Mesendoderm (in vitro differentiated cells): Measurements from ENCODE around the gene RHBDF2.

Experiments
- DNase-seq: peaks from one replicate; pipeline ENCODE4 v3.0.0; 2013
- H2AK5ac ChIP-seq: 2 replicates; pipeline ENCODE4 v1.6.1; 2013; ENCODE audit warnings: low read length, inconsistent platforms
- H2BK120ac ChIP-seq: 2 replicates; pipeline ENCODE4 v1.6.1; 2013; ENCODE audit warnings: low read depth, mild to moderate bottlenecking, low read length, moderate library complexity, mixed read lengths
- H2BK15ac ChIP-seq: replicated peaks from 2 replicates; pipeline ENCODE4 v1.6.1; 2013; ENCODE audit warnings: low read depth, mild to moderate bottlenecking, moderate library complexity
- H2BK5ac ChIP-seq: 2 replicates; pipeline ENCODE4 v1.6.1; 2013; ENCODE audit warnings: low read length, inconsistent platforms
- H3K18ac ChIP-seq: 2 replicates; pipeline ENCODE4 v1.6.1; 2013; ENCODE audit warnings: mild to moderate bottlenecking, low read length, mixed read lengths
- H3K23ac ChIP-seq: one replicate; pipeline ENCODE4 v1.6.1; 2013; ENCODE audit warnings: low read length
- H3K27ac ChIP-seq: 2 replicates; pipeline ENCODE4 v1.5.1; 2013; ENCODE audit warnings: low read depth, mild to moderate bottlenecking, inconsistent platforms, low read length, moderate library complexity
- H3K27me3 ChIP-seq: 2 replicates; pipeline ENCODE4 v1.6.1; 2013; ENCODE audit warnings: low read length, control low read depth, mild to moderate bottlenecking, inconsistent platforms; ENCODE audit not compliant: insufficient read depth, poor library complexity
- H3K36me3 ChIP-seq: 2 replicates; pipeline ENCODE4 v1.6.1; 2013; ENCODE audit warnings: low read length, inconsistent platforms; ENCODE audit not compliant: control insufficient read depth, insufficient read depth
- H3K4ac ChIP-seq: one replicate; pipeline ENCODE4 v1.6.1; 2013; ENCODE audit warnings: low read depth, mild to moderate bottlenecking, low read length, moderate library complexity
- H3K4me1 ChIP-seq: 2 replicates; pipeline ENCODE4 v1.6.1; 2013; ENCODE audit warnings: low read depth, low read length, inconsistent platforms; ENCODE audit not compliant: control insufficient read depth
- H3K4me2 ChIP-seq: 2 replicates; pipeline ENCODE4 v1.6.1; 2013; ENCODE audit warnings: low read length
- H3K4me3 ChIP-seq: 2 replicates; pipeline ENCODE4 v1.5.1; 2013; ENCODE audit warnings: mild to moderate bottlenecking, low read length
- H3K56ac ChIP-seq: one replicate; pipeline ENCODE4 v1.6.1; 2013; ENCODE audit warnings: low read length
- H3K79me1 ChIP-seq: 2 replicates; pipeline ENCODE4 v1.6.1; 2013; ENCODE audit warnings: low read length, inconsistent platforms
- H3K79me2 ChIP-seq: 2 replicates; pipeline ENCODE4 v1.6.1; 2013; ENCODE audit warnings: mild to moderate bottlenecking, low read length; ENCODE audit not compliant: control insufficient read depth, insufficient read depth
- H3K9ac ChIP-seq: 2 replicates; pipeline ENCODE4 v1.6.1; 2013; ENCODE audit warnings: low read length, inconsistent platforms
- H4K5ac ChIP-seq: one replicate; pipeline ENCODE4 v1.6.1; 2013; ENCODE audit warnings: low read length
- H4K8ac ChIP-seq: one replicate; pipeline ENCODE4 v1.6.1; 2013; ENCODE audit warnings: low read depth, mild to moderate bottlenecking, control low read depth, low read length, moderate library complexity
- WGBS: extraction: QIAGEN DNeasy Blood & Tissue Kit; methylation state at CpG from one replicate; pipeline ENCODE4 v1.1.7; 2013; ENCODE audit warnings: low lambda C conversion rate, missing lambda C conversion rate; ENCODE audit not compliant: insufficient coverage; ENCODE audit errors: extremely low coverage; 5-methylcytosine and 5-hydroxymethylcytosine counted together

Gene RHBDF2

GRCh38 chr17:76492989-76493501 is 8.2 kb downstream of the RHBDF2 start:
- H3K27me3 ChIP-seq: no peaks in the 10 kb centered on the region

GRCh38 chr17:76492123-76492988 is 8.9 kb downstream of the RHBDF2 start:
- no peak overlapping the region for H3K4me2 ChIP-seq
- WGBS: no CpG with 5 or more reads among the region's 11 CpGs
- H2BK5ac ChIP-seq: no peak overlapping the region
- no peak overlapping the region for H3K4me3 ChIP-seq
- no peaks in the 10 kb centered on the region for H3K79me2 ChIP-seq
- no peak overlapping the region for H3K18ac ChIP-seq
- H3K23ac ChIP-seq: no peak overlapping the region
- no peaks in the 10 kb centered on the region for H3K27me3 ChIP-seq
- H2AK5ac ChIP-seq: no peak overlapping the region
- H2BK15ac ChIP-seq: no peak overlapping the region
- H3K4me1 ChIP-seq: peaks cover 5% of the 10 kb centered on the region
- no peak overlapping the region for H2BK120ac ChIP-seq
- DNase-seq: no peak
- no peaks in the 10 kb centered on the region for H3K36me3 ChIP-seq
- H3K56ac ChIP-seq: no peak overlapping the region
- H4K5ac ChIP-seq: no peak overlapping the region
- no peak overlapping the region for H3K4ac ChIP-seq
- no peak overlapping the region for H3K9ac ChIP-seq
- no peak overlapping the region for H4K8ac ChIP-seq
- no peaks in the 10 kb centered on the region for H3K79me1 ChIP-seq
- H3K27ac ChIP-seq: no peak overlapping the region

More at GRCh38 chr17:76492989-76493501, 8.2 kb downstream of the RHBDF2 start:
- no peak overlapping the region for H3K4me3 ChIP-seq
- no peak overlapping the region for H4K5ac ChIP-seq
- no peak overlapping the region for H4K8ac ChIP-seq
- H2BK120ac ChIP-seq: no peak overlapping the region
- no peaks in the 10 kb centered on the region for H3K79me2 ChIP-seq
- no peak overlapping the region for H2BK15ac ChIP-seq
- H3K4me1 ChIP-seq: peaks cover 5% of the 10 kb centered on the region
- H3K4me2 ChIP-seq: no peak overlapping the region
- no peaks in the 10 kb centered on the region for H3K79me1 ChIP-seq
- H3K9ac ChIP-seq: peak overlapping the region; percentile 31
- H3K18ac ChIP-seq: no peak overlapping the region
- no peak for DNase-seq
- no peak overlapping the region for H2AK5ac ChIP-seq
- H3K4ac ChIP-seq: no peak overlapping the region
- peak overlapping the region; percentile 31 for H3K56ac ChIP-seq
- H3K36me3 ChIP-seq: no peaks in the 10 kb centered on the region
- WGBS: no CpG with 5 or more reads among the region's 15 CpGs
- H2BK5ac ChIP-seq: no peak overlapping the region
- no peak overlapping the region for H3K23ac ChIP-seq
- H3K27ac ChIP-seq: no peak overlapping the region

DNA sequence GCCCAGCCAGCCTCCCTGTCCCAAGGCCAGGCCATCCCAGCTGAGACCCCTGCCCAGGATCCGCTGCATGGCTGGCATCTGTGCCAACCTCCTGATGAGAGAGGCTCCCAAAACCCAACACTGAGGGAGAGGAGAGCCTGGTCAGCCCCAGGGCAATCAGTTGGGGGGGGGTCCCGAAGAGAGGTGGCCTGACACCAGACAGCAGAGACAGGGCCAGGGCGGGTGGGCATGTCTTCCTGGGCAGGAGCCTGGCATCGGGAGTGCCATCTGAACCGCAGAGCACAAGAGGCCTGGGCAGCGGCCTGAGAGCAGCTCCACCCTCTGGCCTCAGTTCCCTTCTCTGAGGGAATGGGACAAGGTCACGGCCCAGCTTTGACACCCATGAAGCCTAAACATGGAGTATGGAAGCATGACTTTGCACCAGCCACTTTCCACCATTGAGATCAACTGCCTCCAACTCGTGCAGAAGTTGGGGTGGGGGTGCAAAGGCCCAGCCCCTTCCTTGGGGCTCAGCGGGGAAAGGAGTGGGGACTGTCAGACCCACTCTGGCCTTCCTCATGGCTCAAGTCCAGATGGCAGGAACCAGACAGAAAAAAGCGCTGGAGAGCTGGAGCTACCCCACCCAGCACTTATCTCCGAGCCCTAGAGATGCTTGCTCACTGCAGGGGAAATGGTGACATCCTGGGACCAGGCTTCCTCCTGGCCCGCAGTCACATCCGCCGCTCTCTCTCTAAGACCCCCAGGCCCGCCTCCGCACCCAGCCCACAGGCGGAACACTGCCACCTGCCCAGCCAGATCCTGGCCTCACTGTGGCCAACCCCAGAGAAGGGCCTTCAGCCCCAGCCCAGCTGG is 9.7 kb downstream of the RHBDF2 start:
- Histone ChIP-seq H3K4me3 (no peak overlapping the region), H3K23ac (no peak overlapping the region), H3K4ac (no peak overlapping the region), H2BK15ac (no peak overlapping the region), H3K4me2 (no peak overlapping the region), H3K36me3 (no peaks in the 10 kb centered on the region), H3K9ac (no peak overlapping the region), H4K5ac (no peak overlapping the region), H3K18ac (no peak overlapping the region), H2BK120ac (no peak overlapping the region), H3K4me1 (peaks cover 5% of the 10 kb centered on the region), H2BK5ac (no peak overlapping the region), H3K27me3 (no peaks in the 10 kb centered on the region), H2AK5ac (no peak overlapping the region), H3K79me2 (no peaks in the 10 kb centered on the region), H3K27ac (no peak overlapping the region), H3K79me1 (no peaks in the 10 kb centered on the region), H3K56ac (no peak overlapping the region), H4K8ac (no peak overlapping the region)
- DNase-seq: no peak
- no CpG with 5 or more reads among the region's 17 CpGs for WGBS

GRCh38 chr17:76490112-76490710 is 11.0 kb downstream of the RHBDF2 start:
- H2BK120ac ChIP-seq: no peak overlapping the region
- no peak overlapping the region for H3K27ac ChIP-seq
- no CpG with 5 or more reads among the region's 10 CpGs for WGBS

DNA sequence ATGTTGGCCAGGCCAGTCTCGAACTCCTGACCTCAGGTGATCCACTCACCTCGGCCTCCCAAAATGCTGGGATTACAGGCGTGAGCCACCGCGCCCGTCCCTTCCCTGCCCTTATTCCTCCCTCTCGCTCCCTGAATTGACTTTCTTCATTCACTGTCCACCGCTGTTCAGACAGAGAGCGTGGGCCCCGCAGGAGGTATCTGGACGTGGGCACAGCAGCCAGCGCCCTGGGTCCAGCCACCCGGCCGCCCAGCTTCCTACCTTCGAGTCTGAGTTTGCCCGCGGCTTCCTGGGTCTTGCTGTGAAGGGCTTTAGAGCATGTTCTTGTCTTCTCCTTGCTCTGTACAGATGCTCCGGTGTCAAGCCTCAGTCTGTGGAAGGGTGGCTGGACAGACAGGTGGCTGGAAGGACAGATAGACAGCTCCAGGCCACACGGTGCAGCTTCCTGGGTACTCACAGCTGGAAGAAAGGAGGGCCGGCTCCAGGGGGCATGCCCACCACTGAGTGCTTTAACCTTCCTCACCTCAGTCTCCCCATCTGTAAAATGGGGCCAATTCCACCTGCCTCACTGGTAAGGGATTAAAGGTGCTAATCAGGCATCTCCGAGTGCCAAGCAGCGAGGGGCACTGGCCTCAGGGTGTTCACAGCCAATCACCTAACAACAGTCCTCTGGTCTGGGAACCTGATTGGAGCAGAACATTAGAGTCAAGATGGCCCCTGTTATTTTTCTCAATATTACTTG is 13.6 kb downstream of the RHBDF2 start:
- no peak overlapping the region for H2AK5ac ChIP-seq
- no peak overlapping the region for H2BK120ac ChIP-seq
- no peak for DNase-seq
- H3K4ac ChIP-seq: no peak overlapping the region
- no peaks in the 10 kb centered on the region for H3K4me1 ChIP-seq
- H3K9ac ChIP-seq: no peak overlapping the region
- H2BK15ac ChIP-seq: no peak overlapping the region
- H3K4me2 ChIP-seq: no peak overlapping the region
- H3K79me2 ChIP-seq: no peaks in the 10 kb centered on the region
- H4K8ac ChIP-seq: no peak overlapping the region
- no peak overlapping the region for H4K5ac ChIP-seq
- no peak overlapping the region for H3K18ac ChIP-seq
- no peak overlapping the region for H3K4me3 ChIP-seq
- no peaks in the 10 kb centered on the region for H3K36me3 ChIP-seq
- no peaks in the 10 kb centered on the region for H3K27me3 ChIP-seq
- H2BK5ac ChIP-seq: no peak overlapping the region
- H3K79me1 ChIP-seq: no peaks in the 10 kb centered on the region
- H3K23ac ChIP-seq: no peak overlapping the region
- no peak overlapping the region for H3K27ac ChIP-seq
- H3K56ac ChIP-seq: no peak overlapping the region
- no CpG with 5 or more reads among the region's 22 CpGs for WGBS

More at GRCh38 chr17:76490112-76490710, 11.0 kb downstream of the RHBDF2 start:
- Histone ChIP-seq H2AK5ac (no peak overlapping the region), H3K79me2 (no peaks in the 10 kb centered on the region), H3K36me3 (no peaks in the 10 kb centered on the region), H2BK15ac (no peak overlapping the region), H2BK5ac (no peak overlapping the region), H3K18ac (no peak overlapping the region), H4K5ac (no peak overlapping the region), H3K4me1 (peaks cover 5% of the 10 kb centered on the region), H3K4me3 (no peak overlapping the region), H3K4ac (no peak overlapping the region), H3K4me2 (no peak overlapping the region), H3K23ac (no peak overlapping the region), H3K9ac (no peak overlapping the region), H3K56ac (no peak overlapping the region), H3K27me3 (no peaks in the 10 kb centered on the region), H4K8ac (no peak overlapping the region), H3K79me1 (no peaks in the 10 kb centered on the region)
- DNase-seq: no peak
